ENCODE data around the gene CDIP1.

- no peak for TF ChIP-seq CTCF (IDR thresholded peaks at IDR 0.05)
- no peak for TF ChIP-seq POLR2AphosphoS5 (IDR thresholded peaks at IDR 0.05)
These were observed 14.9 kb downstream of the CDIP1 start for GRCh38 chr16:4523686-4524085.

Measured in upper lobe of left lung (tissue), 4 donors.